ENCODE results near the gene NT5DC2.
"Not testable (repeated sequence)": the region's sequence is repeated elsewhere in the genome, so short reads cannot be mapped to it uniquely, and the experiment has no call there.

Gene NT5DC2

GRCh38 chr3:52537726-52538421, 4.2 kb upstream of the NT5DC2 start:
- DNase-seq (ENCODE audit: low read depth, low spot score) = no peak
- H3K27ac ChIP-seq = no peak overlapping the region

- no peak for DNase-seq (ENCODE audit: low read depth, low spot score)
- peak overlapping the region; percentile 77 for H3K27ac ChIP-seq
These were observed 3.5 kb upstream of the NT5DC2 start for GRCh38 chr3:52537165-52537620.

GRCh38 chr3:52536369-52537164, 2.9 kb upstream of the NT5DC2 start, which contains the start of gene UQCC5:
Gene UQCC5, plus strand, starts transcription at chr3:52536605. Its CDS starts 151 bp downstream, at chr3:52536756.
- DNase-seq (ENCODE audit: low read depth, low spot score) = peak; percentile 95
- peak within 1 kb of the TSS; percentile 77 for H3K27ac ChIP-seq

GRCh38 chr3:52536112-52536368, 2.4 kb upstream of the NT5DC2 start:
- DNase-seq (ENCODE audit: low read depth, low spot score) = no peak
- no peak overlapping the region for H3K27ac ChIP-seq

- DNase-seq (ENCODE audit: low read depth, low spot score) = no peak
- H3K27ac ChIP-seq = peak overlapping the region; percentile 27
These were observed 1.9 kb upstream of the NT5DC2 start for GRCh38 chr3:52535411-52536111.

GRCh38 chr3:52534281-52535183, 875 bp upstream of the NT5DC2 start:
- DNase-seq (ENCODE audit: low read depth, low spot score) = no peak
- peak overlapping the region; percentile 27 for H3K27ac ChIP-seq

GRCh38 chr3:52532838-52533622, 627 bp downstream of the NT5DC2 start:
- no peak for DNase-seq (ENCODE audit: low read depth, low spot score)
- H3K27ac ChIP-seq = peak overlapping the region; percentile 40

- peak overlapping the region; percentile 40 for H3K27ac ChIP-seq
- no peak for DNase-seq (ENCODE audit: low read depth, low spot score)
These were observed 1.2 kb downstream of the NT5DC2 start for GRCh38 chr3:52532517-52532837.

- H3K27ac ChIP-seq = peak overlapping the region; percentile 40
- DNase-seq (ENCODE audit: low read depth, low spot score) = no peak
These were observed 1.7 kb downstream of the NT5DC2 start for GRCh38 chr3:52531860-52532516.

GRCh38 chr3:52530918-52531826, 2.5 kb downstream of the NT5DC2 start:
- H3K27ac ChIP-seq = peak overlapping the region; percentile 40
- DNase-seq (ENCODE audit: low read depth, low spot score) = no peak

GRCh38 chr3:52529376-52530333, 4.0 kb downstream of the NT5DC2 start:
- H3K27ac ChIP-seq = peak overlapping the region; percentile 40
- DNase-seq (ENCODE audit: low read depth, low spot score) = no peak

GRCh38 chr3:52528586-52529375, 4.9 kb downstream of the NT5DC2 start:
- no peak overlapping the region for H3K27ac ChIP-seq
- no peak for DNase-seq (ENCODE audit: low read depth, low spot score)

GRCh38 chr3:52527732-52528585, 5.7 kb downstream of the NT5DC2 start:
- no peak for DNase-seq (ENCODE audit: low read depth, low spot score)
- no peak overlapping the region for H3K27ac ChIP-seq

GRCh38 chr3:52527039-52527731, 6.5 kb downstream of the NT5DC2 start:
- no peak for DNase-seq (ENCODE audit: low read depth, low spot score)
- H3K27ac ChIP-seq = peak overlapping the region; percentile 90

GRCh38 chr3:52526671-52527038, 7.0 kb downstream of the NT5DC2 start:
- peak overlapping the region; percentile 90 for H3K27ac ChIP-seq
- DNase-seq (ENCODE audit: low read depth, low spot score) = not testable (repeated sequence)
